ENCODE results near the gene NAA38. TPM values are rescaled to one million over a fixed set of nuclear protein-coding genes. Genes with fewer than 3 reads are reported as not detected.

Gene NAA38
- total RNA-seq, 1 experiment from 2014 or later: 50.2 TPM

DNA sequence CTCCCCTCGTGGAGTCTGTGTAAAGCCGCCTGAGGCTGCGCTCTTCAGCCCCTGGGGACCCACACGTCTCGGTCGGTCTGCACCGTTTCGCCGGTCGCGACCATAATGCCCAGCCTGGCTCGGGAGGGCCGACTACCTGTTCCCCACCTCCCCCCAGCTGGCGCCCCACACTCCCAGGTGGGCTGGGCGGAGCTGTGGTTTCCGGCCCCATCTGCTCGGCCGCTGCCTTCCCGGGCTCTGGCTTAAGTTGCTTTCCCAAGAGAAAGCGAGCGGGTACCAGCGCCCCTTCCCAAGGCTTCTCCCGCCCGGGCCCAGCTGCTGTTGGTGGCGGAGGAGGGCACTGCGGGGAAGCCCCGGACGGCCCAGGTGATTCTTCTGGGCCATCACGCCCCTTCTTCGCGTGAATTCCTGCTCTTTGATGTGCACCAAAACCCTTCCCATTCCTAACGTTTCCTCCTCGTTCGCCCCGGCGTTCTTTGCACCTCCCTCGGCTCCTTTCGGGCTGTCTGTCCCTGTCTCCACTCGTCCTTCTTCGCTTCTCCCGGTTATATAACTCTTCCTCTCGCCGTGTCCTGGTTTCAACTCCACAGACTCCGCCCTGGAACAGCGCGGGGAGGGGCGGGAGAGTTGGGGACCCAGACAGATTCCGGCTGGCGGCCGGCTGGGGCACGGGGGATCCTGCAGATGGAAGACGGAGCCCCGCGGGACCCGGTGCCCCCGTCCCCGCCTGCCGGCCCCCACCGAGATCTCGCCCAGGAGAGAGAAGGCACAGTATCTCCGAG lies 21.4 kb downstream of the NAA38 start:
- Histone ChIP-seq H3K23me2 (ENCODE audit: insufficient read length, low read depth, low read length, poor library complexity, severe bottlenecking) (peaks cover 31% of the 10 kb centered on the region), H3K79me1 (ENCODE audit: insufficient read depth, low read depth, low read length, poor library complexity, severe bottlenecking) (no peaks in the 10 kb centered on the region), H3K4ac (ENCODE audit: low read depth, low read length) (no peak overlapping the region), H3K79me2 (ENCODE audit: insufficient read depth, low read length) (no peaks in the 10 kb centered on the region), H3K14ac (ENCODE audit: insufficient read depth, low read length) (peak overlapping the region; percentile 49; the same call in 1 of the 2 replicates), H2BK120ac (ENCODE audit: low read depth, low read length, poor library complexity, severe bottlenecking) (no peak overlapping the region), H4K5ac (ENCODE audit: insufficient read length, low read depth, low read length) (no peak overlapping the region), H2BK20ac (ENCODE audit: low read depth, low read length, poor library complexity, severe bottlenecking) (no peak overlapping the region), H4K8ac (replicated peaks; ENCODE audit: insufficient read length, low read depth, low read length) (no peak overlapping the region), H2BK5ac (ENCODE audit: insufficient read length, low read length) (no peak overlapping the region), H3K9ac (ENCODE audit: extremely low read depth, insufficient read length, low read length) (no peak overlapping the region), H3K27me3 (ENCODE audit: insufficient read depth, low read length) (peaks cover 33% of the 10 kb centered on the region; the same call in 1 of the 2 replicates), H4K20me1 (ENCODE audit: control insufficient read depth, insufficient read depth, insufficient read length) (no peaks in the 10 kb centered on the region), H3K18ac (ENCODE audit: insufficient read length, low read depth, low read length) (peak overlapping the region; percentile 8), H3T11ph (ENCODE audit: low read length) (no peak overlapping the region), H3K56ac (ENCODE audit: insufficient read length, low read depth, low read length) (no peak overlapping the region), H2AK5ac (ENCODE audit: insufficient read length, low read length) (no peak overlapping the region), H3K23ac (ENCODE audit: insufficient read length, low read depth, low read length) (no peak overlapping the region), H2AFZ (ENCODE audit: low read length) (no peak overlapping the region), H3K4me1 (ENCODE audit: insufficient read depth, low read length) (peaks cover 2% of the 10 kb centered on the region; the same call in 1 of the 2 replicates), H2BK15ac (ENCODE audit: low read depth, low read length) (no peak overlapping the region), H2BK12ac (ENCODE audit: insufficient read length, low read depth, low read length) (no peak overlapping the region), H4K91ac (ENCODE audit: insufficient read length, low read depth, low read length) (no peak overlapping the region), H3K9me3 (ENCODE audit: control insufficient read depth, low read depth, low read length) (no peaks in the 10 kb centered on the region), H3K27ac (ENCODE audit: insufficient read length, low read depth, low read length) (no peak overlapping the region), H3K4me2 (ENCODE audit: insufficient read depth, insufficient read length, low read length) (peak overlapping the region; percentile 75)
- TF ChIP-seq, protein P1, sequence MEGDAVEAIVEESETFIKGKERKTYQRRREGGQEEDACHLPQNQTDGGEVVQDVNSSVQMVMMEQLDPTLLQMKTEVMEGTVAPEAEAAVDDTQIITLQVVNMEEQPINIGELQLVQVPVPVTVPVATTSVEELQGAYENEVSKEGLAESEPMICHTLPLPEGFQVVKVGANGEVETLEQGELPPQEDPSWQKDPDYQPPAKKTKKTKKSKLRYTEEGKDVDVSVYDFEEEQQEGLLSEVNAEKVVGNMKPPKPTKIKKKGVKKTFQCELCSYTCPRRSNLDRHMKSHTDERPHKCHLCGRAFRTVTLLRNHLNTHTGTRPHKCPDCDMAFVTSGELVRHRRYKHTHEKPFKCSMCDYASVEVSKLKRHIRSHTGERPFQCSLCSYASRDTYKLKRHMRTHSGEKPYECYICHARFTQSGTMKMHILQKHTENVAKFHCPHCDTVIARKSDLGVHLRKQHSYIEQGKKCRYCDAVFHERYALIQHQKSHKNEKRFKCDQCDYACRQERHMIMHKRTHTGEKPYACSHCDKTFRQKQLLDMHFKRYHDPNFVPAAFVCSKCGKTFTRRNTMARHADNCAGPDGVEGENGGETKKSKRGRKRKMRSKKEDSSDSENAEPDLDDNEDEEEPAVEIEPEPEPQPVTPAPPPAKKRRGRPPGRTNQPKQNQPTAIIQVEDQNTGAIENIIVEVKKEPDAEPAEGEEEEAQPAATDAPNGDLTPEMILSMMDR (conservative IDR thresholded peaks at IDR 0.05): no peak
- no peak for DNase-seq
- peaks cover 47 to 51% of the 10 kb centered on the region in 2 experiments for H3K4me1 Mint-ChIP-seq
- H3K4me3 Mint-ChIP-seq: peak overlapping the region; percentile 86 to 89
- H3K9me3 Mint-ChIP-seq: no peaks in the 10 kb centered on the region
- WGBS (ENCODE audit: extremely low coverage, insufficient read length, low lambda C conversion rate): no CpG with 5 or more reads among the region's 61 CpGs
- H3K27ac Mint-ChIP-seq: peak overlapping the region; percentile 10 to 98 (median 97); a peak in 5 of 7 replicates
- peaks cover 46% of the 10 kb centered on the region for H3K27me3 Mint-ChIP-seq (ENCODE audit: low read depth)
- H3K36me3 Mint-ChIP-seq (ENCODE audit: insufficient read depth in 1 of 3, low read depth in 3 of 3): peaks cover 2 to 10% (median 9%) of the 10 kb centered on the region in 3 experiments; a peak in 5 of 7 replicates

Measured in H9 (cell line).